WERI-Rb-1 (cell line): ENCODE results near the gene CUEDC2.

Source experiments
- DNase-seq: peaks from one replicate; pipeline ENCODE4 v3.0.0-alpha.2; 2020
- H3K27ac ChIP-seq: fragments of 250-450 bp; sonication (Bioruptor Pico); 2 replicates; pipeline ENCODE4 v1.5.1; 2020; ENCODE audit warnings: mild to moderate bottlenecking, moderate library complexity
- H3K27me3 ChIP-seq: fragments of 250-450 bp; sonication (Bioruptor Pico); 2 replicates; pipeline ENCODE4 v1.5.1; 2021; ENCODE audit warnings: mild to moderate bottlenecking, low read depth, moderate library complexity; ENCODE audit not compliant: insufficient read depth, severe bottlenecking
- H3K36me3 ChIP-seq: fragments of 250-450 bp; sonication (Bioruptor Pico); 2 replicates; pipeline ENCODE4 v1.5.1; 2020; ENCODE audit warnings: mild to moderate bottlenecking, moderate library complexity
- H3K4me3 ChIP-seq: 2 replicates; pipeline ENCODE4 v1.5.1; 2011; ENCODE audit warnings: low read depth, mild to moderate bottlenecking, control low read depth, low read length
- H3K9me3 ChIP-seq: fragments of 250-450 bp; sonication (Bioruptor Pico); 2 replicates; pipeline ENCODE4 v1.5.1; 2021; ENCODE audit warnings: mild to moderate bottlenecking, moderate library complexity; ENCODE audit not compliant: severe bottlenecking
- TF ChIP-seq, protein P1 (sequence below): IDR thresholded peaks from 2 replicates; pipeline ENCODE4 v1.5.1; 2011; ENCODE audit warnings: low read depth, mild to moderate bottlenecking, control low read depth, inconsistent platforms, low read length

CUEDC2 gene

DNA sequence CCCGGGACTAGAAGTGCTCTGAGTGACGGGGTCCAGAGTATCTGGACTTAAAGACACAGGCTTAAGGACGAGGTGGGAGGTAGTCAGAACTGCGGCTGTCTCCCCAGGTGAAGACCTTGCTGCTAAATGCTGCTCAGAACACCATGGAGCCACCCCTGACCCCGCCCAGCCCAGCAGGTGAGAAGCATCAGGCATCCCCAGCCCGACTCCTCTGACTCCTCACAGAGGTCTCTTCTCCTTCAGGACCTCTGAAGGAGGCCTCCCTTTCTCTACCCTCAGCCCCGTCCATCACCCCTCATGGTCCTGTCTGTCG is 31.1 kb downstream of the CUEDC2 start:
- Histone ChIP-seq H3K27ac (no peak overlapping the region), H3K36me3 (peaks cover 60% of the 10 kb centered on the region), H3K4me3 (no peak overlapping the region), H3K9me3 (no peaks in the 10 kb centered on the region), H3K27me3 (no peaks in the 10 kb centered on the region)
- TF ChIP-seq, protein P1, sequence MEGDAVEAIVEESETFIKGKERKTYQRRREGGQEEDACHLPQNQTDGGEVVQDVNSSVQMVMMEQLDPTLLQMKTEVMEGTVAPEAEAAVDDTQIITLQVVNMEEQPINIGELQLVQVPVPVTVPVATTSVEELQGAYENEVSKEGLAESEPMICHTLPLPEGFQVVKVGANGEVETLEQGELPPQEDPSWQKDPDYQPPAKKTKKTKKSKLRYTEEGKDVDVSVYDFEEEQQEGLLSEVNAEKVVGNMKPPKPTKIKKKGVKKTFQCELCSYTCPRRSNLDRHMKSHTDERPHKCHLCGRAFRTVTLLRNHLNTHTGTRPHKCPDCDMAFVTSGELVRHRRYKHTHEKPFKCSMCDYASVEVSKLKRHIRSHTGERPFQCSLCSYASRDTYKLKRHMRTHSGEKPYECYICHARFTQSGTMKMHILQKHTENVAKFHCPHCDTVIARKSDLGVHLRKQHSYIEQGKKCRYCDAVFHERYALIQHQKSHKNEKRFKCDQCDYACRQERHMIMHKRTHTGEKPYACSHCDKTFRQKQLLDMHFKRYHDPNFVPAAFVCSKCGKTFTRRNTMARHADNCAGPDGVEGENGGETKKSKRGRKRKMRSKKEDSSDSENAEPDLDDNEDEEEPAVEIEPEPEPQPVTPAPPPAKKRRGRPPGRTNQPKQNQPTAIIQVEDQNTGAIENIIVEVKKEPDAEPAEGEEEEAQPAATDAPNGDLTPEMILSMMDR: no peak
- DNase-seq: no peak

DNA sequence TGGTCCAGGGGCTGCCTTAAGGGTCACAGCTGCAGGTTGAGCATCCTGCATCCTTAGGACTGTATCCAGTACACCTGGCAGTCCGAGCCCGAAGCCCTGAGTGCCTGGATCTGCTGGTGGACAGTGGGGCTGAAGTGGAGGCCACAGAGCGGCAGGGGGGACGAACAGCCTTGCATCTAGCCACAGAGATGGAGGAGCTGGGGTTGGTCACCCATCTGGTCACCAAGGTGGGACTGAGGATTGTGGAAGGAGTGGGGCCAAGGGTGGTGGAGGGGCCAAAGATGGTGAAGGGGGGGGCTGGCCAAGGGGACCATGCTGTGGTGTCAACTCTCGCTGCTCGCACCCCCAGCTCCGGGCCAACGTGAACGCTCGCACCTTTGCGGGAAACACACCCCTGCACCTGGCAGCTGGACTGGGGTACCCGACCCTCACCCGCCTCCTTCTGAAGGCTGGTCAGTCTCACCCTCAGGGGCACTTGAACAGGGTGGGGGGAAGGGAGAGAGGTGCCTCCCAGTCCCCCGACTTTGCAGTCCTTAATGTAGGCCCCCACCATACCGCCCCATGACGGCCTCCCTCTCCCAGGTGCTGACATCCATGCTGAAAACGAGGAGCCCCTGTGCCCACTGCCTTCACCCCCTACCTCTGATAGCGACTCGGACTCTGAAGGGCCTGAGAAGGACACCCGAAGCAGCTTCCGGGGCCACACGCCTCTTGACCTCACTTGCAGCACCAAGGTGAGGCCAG is 31.6 kb downstream of the CUEDC2 start:
- H3K27ac ChIP-seq: no peak overlapping the region
- DNase-seq: no peak
- H3K36me3 ChIP-seq: peaks cover 57% of the 10 kb centered on the region
- H3K27me3 ChIP-seq: no peaks in the 10 kb centered on the region
- TF ChIP-seq, protein P1: no peak
- H3K4me3 ChIP-seq: no peak overlapping the region
- no peaks in the 10 kb centered on the region for H3K9me3 ChIP-seq

DNA sequence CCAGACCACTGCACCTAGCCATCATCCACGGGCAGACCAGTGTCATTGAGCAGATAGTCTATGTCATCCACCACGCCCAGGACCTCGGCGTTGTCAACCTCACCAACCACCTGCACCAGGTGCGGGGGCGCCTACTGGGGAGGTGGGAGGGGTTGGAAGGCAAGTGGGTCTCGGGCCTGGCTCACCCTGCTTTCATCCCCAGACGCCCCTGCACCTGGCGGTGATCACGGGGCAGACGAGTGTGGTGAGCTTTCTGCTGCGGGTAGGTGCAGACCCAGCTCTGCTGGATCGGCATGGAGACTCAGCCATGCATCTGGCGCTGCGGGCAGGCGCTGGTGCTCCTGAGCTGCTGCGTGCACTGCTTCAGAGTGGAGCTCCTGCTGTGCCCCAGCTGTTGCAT is 32.3 kb downstream of the CUEDC2 start:
- H3K9me3 ChIP-seq: no peaks in the 10 kb centered on the region
- H3K36me3 ChIP-seq: peaks cover 51% of the 10 kb centered on the region
- DNase-seq: no peak
- peak overlapping the region; percentile 86 for H3K27ac ChIP-seq
- H3K27me3 ChIP-seq: no peaks in the 10 kb centered on the region
- TF ChIP-seq, protein P1: no peak
- H3K4me3 ChIP-seq: no peak overlapping the region

DNA sequence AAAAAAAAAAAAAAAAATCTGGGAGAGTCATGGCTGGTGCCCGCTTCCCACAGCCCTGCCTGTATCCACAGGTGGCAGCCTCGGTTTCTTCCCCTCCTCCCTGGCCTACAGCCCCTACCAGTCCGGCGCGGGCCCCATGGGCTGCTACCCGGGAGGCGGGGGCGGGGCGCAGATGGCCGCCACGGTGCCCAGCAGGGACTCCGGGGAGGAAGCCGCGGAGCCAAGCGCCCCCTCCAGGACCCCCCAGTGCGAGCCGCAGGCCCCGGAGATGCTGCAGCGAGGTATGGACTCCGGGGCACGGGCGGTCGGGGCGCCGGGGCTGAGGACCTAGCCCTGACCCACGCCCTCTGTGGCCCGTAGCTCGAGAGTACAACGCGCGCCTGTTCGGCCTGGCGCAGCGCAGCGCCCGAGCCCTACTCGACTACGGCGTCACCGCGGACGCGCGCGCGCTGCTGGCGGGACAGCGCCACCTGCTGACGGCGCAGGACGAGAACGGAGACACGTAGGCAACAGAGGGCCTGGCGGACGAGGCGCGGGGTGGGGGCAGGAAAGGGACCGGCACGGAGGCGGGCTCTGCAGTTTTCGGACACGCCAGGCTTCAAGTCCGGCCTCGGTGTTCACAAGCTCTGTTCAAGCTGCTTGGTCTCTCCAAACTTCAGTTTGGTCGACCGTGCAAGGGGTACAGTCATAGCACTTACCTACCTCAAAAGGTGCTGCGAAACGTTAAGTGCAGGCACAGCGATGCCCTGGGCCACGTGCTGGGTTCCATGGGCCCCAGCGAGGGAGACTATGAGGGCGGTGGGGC is 33.0 kb downstream of the CUEDC2 start:
- H3K36me3 ChIP-seq: peaks cover 45% of the 10 kb centered on the region
- TF ChIP-seq, protein P1: peak; percentile 92
- peak; percentile 89 for DNase-seq
- no peaks in the 10 kb centered on the region for H3K27me3 ChIP-seq
- peak overlapping the region; percentile 86 for H3K27ac ChIP-seq
- no peaks in the 10 kb centered on the region for H3K9me3 ChIP-seq
- peak overlapping the region; percentile 49 for H3K4me3 ChIP-seq

DNA sequence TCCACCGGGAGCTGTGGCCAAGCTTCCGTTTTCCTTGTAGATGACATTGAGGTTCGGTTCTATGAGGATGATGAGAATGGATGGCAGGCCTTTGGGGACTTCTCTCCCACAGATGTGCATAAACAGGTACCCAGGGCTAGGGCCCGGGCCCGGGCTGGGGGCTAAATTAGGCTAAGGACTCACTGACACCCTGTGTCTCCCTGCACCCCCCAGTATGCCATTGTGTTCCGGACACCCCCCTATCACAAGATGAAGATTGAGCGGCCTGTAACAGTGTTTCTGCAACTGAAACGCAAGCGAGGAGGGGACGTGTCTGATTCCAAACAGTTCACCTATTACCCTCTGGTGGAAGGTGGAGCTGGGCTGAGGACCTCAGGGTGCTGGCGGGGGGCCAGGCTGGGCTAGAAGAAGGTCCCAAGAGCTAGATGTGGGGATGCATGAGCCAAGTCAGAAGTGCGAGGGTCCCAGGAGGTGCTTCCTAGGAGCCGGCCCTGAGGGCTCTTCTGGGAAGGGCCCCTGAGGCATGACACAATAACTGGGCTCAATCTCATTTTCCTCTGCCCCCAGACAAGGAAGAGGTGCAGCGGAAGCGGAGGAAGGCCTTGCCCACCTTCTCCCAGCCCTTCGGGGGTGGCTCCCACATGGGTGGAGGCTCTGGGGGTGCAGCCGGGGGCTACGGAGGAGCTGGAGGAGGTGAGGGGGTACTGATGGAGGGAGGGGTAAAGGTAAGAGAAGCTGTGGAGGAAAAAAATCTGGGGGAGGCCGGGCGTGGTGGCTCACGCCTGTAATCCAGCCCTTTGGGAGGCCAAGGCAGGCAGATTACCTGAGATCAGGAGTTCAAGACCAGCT is 34.0 kb downstream of the CUEDC2 start:
- TF ChIP-seq, protein P1: no peak
- Histone ChIP-seq H3K27ac (peak overlapping the region; percentile 86; the same call in 1 of the 2 replicates), H3K36me3 (peaks cover 37% of the 10 kb centered on the region), H3K27me3 (no peaks in the 10 kb centered on the region), H3K4me3 (no peak overlapping the region), H3K9me3 (no peaks in the 10 kb centered on the region)
- no peak for DNase-seq
